GM19035 (cell line): ENCODE results near the gene KRTAP19-8.
A peak's percentile ranks its signal among the peaks of the same experiment; 100 is the strongest.

Source experiments
- ATAC-seq: cut with Tn5 transposase; IDR thresholded peaks from one replicate; pipeline ENCODE4 v1.9.1; 2021; ENCODE audit not compliant: unreplicated experiment

KRTAP19-8 gene, protein sequence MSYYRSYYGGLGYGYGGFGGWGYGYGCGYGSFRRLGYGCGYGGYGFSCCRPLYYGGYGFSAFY

DNA sequence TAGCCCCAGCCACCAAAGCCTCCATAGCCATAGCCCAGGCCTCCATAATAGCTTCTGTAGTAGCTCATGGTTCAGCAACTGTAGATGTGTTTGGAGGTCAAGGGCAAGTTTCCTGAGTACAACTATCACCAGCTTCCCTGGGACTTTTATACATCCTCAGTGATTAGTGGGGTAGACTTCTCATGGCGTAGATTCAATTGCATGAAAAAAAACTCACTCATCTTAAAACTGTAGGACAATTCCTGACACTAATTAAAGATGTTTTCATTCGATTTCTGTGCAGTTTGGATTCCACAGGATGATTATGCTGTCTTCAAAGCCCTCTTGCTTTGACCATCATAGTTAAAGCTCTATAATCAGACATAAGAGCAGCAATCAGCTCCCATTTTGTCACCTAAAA lies at the start of gene KRTAP19-8:
Gene KRTAP19-8 (minus strand): TSS at position 101 of the 400 bp plus-strand sequence. CDS start 33 bp downstream, at position 68.
- no peak for ATAC-seq

DNA sequence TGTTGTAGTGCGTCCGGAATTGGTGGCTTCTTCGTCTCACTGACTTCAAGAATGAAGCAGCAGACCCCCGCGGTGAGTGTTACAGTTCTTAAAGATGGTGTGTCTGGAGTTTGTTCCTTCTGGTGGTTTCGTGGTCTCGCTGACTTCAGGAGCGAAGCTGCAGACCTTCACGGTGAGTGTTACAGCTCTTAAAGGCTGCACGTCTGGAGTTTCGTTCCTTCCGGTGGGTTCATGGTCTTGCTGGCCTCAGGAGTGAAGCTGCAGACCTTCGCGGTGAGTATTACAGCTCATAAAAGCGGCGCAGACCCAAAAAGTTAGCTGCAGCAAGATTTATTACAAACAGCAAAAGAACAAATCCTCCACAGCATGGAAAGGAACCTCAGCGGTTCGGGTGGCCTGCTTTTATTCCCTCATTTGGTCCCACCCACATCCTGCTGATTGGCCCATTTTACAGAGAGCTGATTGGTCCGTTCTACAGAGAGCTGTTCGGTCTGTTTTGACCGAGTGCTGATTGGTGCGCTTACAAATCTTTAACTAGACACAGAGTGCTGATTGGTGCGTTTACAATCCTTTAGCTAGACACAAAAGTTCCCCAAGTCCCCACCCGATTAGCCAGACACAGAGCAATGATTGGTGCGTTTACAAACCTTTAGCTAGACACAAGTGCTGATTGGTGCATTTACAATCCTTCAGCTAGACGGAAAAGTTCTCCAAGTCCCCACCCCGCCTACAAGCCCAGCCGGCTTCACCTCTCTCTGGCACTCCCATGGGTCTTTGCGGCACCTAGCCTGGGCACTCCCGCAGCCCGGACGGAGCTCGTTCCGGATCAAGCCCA lies 49.6 kb upstream of the KRTAP19-8 start:
- no peak for ATAC-seq

DNA sequence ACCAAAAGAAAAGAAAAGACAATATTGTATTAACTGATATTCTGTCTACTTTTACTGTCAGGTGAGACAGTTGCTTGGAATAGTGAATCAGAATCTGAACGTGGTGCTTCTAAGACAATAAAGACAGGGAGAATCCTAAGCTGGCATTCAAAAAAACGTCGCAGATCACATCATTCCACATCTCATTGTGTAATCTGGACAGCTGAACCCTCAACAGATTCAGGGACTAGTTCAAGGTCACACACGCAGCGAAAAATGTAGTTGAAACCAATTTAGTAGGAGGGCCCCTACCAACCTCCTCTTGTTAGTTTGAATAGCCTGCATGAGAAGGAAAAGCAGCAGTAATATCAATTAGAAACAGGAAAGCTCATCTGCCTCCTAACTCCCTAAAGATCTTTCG lies 46.4 kb upstream of the KRTAP19-8 start:
- ATAC-seq: no peak

DNA sequence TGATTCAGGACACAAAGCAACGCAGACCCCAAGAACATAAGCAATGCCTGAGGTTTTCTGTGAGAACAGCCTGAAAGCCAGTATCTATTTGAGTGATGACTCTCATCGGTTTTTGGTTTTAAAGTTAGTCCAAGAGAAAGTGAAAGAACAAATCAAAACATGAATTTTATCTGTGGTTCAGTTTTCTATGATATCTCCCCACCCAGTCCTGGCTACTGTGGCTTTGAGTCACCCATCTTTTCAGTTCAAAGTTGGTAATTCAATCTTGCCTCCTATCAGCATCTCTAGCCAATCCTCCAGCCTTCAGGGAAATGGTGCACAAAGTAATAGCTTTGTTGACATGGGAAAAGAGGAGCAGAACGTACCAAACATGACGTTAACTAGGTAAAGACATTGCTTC lies 40.5 kb upstream of the KRTAP19-8 start:
- ATAC-seq: peak; percentile 75

DNA sequence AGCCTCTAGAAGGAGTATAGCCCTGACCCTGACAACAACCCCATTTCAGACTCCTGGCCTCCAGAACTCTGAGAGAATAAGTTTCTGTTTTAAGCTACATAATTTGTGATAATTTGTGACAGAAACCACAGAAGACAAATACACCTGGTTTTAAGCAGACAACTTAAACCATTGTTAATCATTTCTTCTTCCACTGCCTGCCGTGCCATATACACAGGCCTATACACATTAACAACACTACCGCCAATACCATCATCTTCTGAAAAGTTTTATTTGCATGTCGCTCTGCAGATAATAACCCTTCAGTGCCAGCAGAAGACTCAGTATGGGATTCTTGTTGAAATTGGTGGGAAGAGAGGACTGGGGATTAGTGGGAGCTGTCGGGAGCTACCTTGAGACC lies 39.9 kb upstream of the KRTAP19-8 start:
- ATAC-seq: no peak

DNA sequence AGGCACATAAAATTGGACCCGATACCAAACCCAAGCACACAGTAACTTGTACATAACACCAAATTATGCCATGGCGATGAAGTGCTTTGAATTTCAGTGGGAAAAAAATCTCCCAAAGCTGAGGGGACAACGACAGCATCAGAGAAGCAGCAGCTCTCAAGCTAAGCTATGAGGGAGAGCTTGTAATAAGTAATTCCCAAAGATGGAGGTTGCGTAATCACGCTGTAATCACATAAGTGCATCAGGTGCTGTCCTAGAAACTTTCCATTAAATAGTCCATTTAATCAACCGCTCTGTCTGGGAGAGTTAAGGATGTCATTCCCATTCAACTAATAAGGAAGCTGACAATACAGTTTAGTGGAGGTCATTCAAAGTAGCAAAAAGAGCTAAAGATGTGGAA lies 37.6 kb upstream of the KRTAP19-8 start:
- ATAC-seq: no peak

DNA sequence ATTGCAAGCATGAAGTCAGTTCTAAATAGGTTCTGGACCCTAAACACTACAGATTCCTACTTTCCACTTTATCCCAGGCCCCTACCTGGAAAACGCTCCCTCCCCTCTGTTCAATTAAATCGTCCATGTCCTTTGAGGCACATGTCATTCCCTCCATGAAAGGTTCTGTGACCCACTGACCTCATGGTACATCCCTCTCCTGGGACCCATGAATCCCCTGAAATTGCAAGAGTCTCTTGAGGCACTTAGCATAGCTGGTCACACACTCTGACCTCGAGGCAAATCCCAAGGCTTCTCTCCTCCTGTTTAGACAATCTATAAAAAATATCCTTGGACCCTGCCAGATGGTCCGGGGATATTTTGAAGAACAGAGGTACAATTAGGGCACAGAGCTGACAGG lies 34.3 kb upstream of the KRTAP19-8 start:
- ATAC-seq: no peak

DNA sequence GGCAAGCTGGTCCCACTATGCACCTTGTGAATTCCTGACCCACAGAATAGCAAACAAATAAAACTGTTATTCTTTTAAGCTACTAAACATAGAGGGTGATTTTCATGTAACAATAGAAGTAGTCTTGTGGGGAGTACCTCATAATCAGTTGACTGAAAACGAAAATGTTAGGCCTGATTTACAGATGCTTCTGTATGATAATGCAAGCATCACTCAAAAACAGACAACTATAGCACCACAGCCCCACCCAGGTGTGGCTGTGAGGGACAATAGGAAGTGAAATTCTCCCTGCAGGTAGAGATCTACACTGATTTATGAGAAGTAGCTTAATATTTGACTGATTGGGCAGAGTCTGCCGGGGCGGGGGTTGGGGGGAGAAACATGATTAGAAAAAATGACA lies 26.5 kb upstream of the KRTAP19-8 start:
- no peak for ATAC-seq

DNA sequence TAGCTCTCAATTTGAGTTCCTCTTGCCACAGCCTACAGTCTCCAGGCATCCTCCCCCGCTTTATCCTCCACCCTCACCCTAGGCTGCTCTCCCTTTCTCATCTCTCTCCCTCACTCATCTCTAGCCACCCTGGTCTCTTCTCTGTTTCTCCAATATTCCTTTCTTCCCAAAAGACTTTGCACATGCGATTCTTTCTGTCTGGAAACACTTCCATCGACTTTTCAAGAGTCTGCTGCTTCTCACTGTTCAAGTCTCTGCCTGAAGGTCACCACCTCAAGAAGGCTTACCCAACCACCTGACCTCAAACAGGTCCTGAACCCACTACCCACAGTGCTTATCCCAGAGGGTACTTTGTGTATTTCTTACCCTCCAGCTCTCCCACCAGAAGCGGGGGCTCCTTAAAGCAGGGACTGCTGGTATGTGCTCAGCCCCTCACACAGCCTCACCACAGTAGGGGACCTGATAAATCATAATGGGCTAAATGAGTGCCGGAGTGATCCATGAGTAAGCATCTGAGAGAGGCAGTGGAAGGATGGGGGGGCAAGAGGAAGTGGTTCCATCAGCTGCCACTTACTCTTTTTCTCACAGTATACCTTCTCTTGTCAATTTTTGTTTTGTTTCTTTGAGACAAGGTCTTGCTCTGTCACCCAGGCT lies 14.3 kb upstream of the KRTAP19-8 start:
- ATAC-seq: no peak

DNA sequence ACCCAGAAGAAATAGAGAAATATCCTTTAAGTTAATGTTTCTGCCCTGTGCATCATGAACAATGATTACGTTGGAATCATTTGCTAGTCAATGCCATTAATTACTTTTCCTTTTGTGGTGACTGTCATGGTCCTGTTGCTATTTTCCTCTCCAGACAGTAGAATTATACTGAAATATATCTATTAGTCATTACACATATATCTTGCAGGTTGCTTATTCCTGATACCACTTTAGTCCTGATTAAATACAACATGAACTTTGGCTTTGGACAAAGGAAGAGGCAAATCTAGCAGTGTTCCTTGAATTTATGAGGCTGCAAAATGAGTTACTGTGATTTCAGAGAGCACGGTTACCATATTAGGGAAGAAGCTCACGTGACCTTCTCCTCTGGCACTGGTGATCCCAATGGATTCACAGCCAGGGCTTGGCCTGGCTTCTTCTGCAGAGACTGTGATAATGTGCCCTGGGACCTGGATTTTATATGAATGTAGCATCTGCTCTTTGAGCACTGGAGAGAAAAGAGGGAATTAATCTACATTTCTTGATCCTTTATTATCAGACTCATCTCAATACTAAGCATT lies 12.4 kb upstream of the KRTAP19-8 start:
- ATAC-seq: no peak

DNA sequence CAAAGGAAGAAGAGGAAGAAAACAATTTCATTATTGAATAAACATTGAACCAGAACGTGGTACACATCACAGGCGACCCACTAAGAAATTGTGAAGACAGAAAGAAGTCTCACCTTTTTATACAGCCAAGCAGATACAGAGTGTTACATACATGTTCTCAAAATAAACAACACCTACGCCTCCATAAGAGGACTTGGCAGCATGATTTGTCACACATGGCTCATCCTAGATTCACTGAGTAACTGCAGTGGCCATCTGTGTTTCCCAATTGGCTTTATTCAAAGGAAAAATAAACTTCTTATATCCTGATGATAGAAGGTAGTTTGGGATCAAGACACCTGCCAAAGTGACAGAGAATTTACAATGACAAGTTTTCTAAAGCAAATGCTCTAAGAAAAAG lies 7.6 kb upstream of the KRTAP19-8 start:
- ATAC-seq: no peak

DNA sequence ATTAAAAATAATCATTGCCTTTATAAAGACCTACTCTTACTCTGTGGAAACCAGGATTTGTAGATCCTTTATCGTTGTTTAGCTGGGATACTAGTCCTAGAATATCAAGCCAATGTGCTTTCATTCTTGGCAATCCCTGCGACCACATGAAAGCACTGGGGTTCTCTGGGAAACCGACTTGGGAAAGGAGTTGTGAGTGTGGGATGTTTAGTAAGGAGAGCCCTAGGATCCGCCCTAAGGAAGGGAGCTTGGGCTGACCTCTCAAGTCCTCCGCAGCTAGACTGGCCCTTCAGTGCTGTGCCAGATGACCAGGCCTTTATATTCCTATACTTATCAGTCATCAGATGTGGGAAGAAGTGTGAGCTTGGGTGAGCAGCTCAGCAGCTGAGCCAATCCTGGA lies 5.2 kb upstream of the KRTAP19-8 start:
- ATAC-seq: no peak

DNA sequence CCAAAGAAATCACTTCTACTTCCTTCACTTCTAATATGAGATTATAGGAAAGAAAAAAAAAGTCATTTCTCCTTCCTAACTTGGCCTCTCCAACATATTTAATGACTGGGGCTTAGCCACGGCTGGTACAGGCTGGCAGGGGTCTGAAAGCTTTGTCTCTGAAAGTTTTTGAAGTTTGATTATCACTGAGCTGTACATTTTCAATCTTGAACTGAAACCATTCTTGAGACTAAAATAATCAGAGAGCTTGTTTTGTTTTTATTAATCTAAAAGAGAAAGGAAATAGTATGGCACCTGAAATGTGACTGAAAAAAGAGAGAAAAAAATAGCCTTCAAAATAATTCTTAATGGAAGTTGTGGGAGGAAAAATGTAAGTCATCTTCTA lies 3.8 kb upstream of the KRTAP19-8 start:
- peak; percentile 40 for ATAC-seq

DNA sequence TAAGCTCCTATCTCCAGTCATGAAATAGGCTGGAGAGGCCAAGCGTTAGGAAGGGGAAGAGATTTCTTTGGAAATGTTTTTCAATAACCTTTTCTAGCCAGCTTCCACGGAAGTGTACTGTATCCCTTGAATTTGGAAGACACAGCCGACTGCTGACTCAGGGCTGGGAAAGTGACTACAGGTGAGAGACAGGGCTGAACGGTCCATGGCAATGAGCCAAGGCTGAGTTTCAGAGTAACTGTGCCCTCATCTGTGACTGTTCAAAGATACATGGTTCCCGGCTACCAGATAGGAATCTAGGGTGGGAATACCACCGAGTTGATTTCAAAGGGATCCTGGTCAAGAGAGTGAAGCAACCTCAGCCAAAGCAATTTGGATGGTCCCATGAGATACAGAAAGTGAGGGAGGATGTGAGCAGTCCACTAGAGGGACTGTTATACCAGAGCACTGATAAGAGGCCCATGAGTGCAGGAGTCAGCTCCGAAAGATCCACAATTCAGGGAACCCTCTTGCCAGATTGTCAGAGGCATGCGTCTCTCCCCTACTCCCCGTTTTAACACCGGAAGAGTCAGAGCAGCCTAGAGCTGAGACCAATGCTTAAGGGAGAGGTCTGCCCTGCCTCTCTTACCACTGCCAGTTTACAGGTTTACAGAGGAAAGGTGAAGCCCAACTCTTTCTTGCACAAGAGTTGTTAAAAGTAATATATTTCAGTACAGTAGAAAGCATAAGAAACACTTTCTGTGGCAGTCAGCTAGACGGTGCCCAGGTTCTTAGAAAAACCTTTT lies 3.2 kb upstream of the KRTAP19-8 start:
- ATAC-seq: peak; percentile 66

DNA sequence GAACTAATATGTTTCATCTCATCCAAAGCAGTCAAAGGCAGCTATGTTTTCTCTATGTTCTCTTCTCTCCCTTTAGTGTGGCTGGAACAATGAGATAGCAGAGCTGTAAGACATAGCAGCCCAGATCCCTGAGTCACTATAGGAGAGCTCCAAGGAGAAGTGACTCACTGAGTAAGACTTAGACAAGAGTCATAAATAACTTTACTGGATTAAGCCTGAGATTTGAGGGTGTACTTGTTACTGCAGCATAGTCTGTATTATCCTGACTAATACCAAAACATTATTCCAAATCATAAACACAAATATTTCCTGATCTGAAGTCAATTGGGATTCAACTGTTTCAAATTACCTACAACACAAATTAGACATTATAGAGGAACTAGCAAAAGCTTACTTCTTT lies 3.9 kb downstream of the KRTAP19-8 start:
- no peak for ATAC-seq

DNA sequence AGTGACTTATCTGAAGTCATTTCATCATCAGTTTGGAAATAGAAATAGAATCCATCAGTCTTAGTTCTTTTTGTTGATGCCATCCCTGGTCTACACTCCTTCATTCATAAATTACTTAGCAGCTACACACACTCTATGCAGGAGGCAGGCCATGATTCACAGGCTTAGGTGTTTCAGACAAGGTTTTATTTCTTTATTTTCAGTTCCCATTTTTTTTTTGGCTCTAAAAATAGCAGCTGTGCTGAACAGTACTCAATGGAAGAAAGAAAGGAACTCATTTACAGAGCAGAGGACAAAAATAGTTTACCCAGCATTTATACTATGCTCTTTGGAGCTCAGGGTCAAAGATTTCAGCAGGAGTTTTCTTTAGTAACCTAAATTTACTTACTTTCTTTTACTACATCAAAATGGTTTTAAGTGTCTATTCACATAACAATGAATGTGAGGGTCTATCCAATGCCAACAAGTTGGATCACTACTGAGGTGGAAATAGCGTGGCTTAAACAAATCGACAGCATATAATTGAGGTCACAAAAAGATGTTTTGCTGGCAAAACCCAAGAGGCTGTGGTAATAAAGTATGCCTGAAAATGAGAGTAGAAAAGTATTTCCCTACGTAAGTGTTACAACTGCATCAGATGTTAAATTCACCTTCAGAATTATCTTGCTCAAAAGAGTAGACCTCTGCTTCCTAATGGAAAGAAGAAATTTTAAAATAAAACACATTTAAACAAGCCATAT lies 7.7 kb downstream of the KRTAP19-8 start:
- ATAC-seq: no peak

DNA sequence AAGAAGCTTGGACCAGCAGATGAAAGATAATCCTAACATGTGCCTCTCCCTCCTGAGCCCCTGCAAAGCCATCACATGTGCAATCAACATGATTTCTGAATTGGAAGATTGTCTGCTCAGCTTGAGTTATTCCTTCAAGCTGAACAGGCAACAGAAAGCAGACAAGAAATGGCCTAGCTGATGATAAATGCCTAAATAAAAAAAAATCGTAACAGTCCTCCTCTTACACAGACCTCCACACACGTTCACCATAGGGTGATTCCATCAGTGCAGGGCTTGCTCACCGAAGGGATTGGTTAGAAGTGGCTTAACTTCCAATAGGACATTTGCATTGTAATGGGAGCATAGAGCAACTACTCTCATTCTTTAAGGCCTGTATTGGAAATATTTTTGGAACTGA lies 14.6 kb downstream of the KRTAP19-8 start:
- ATAC-seq: no peak

DNA sequence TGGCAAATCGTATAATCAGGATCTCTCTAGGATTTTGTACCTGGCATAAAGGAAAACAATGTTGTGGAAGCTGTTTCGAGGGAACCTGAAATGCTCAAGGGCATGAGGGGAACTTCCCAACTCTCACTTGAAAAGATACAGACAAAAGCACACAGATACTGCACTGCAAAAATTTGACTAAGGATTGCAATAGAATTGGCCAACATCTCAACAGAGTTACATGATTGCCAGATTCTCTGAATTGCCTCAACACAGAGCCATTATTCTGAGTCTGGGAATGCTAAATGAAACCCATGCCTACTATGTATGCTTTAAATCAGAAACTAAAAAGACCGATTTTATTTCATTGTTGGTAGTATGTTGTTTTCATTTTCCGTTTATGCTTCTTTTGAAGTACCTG lies 16.0 kb downstream of the KRTAP19-8 start:
- no peak for ATAC-seq

DNA sequence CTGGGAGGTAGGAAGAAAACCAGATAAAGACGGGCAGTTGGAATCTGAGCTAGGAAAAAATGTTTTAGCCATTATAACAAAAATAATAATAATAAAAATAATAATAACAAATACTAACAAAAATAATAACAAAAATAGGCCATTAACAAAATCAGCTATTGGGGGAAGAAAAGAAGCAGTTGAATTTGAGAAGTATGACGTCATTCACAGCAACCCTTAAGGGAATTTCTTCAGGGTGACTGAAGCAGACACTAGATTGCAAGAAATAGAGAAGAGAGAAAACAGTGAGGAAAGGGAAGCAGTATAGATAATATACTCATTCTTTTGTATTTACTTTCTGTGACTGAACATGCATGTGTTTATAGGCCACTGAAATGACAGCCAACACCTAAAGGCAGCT lies 20.0 kb downstream of the KRTAP19-8 start:
- ATAC-seq: no peak

DNA sequence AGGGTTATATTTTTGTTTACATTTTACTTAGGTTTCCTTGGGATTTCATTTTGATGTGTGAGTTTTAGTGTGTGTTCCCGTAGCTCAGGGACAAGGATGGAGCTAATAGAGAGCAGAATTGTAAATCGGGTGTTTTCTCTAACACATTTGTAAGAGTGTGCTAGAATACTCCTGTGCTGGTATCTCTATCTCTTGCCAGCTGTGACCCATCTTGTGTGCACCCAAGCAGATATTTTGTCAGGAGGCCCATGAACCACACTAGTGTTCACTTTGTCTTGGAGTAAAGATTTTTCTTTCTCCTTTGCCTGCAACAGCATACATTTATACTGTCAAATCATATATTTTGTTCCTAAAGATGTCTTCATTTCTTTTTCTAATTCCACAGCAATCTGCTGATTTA lies 23.4 kb downstream of the KRTAP19-8 start:
- no peak for ATAC-seq
